Mesothelial cell of epicardium (in vitro differentiated cells): ENCODE data around the gene LYSMD3. TPM values are rescaled to one million over a fixed set of nuclear protein-coding genes. Genes with fewer than 3 reads are reported as not detected.
"Not testable (repeated sequence)": the region's sequence is repeated elsewhere in the genome, so short reads cannot be mapped to it uniquely, and the experiment has no call there.

ENCODE experiments used
- DNase-seq, 2 experiments: peaks; one replicate each; pipeline ENCODE4 v3.0.0; 2021; ENCODE audit warnings: low spot score in 2 of 2; ENCODE audit not compliant: unreplicated experiment in 2 of 2
- H3K27ac Mint-ChIP-seq: 2 replicates; pipeline ENCODE4 v1.8.0; 2021; ENCODE audit warnings: mixed read lengths
- H3K27me3 Mint-ChIP-seq: 2 replicates; pipeline ENCODE4 v1.8.0; 2021; ENCODE audit warnings: low read depth, mixed read lengths
- H3K36me3 Mint-ChIP-seq: 2 replicates; pipeline ENCODE4 v1.8.0; 2021; ENCODE audit warnings: mixed read lengths
- H3K4me1 Mint-ChIP-seq: 2 replicates; pipeline ENCODE4 v1.8.0; 2021; ENCODE audit warnings: mixed read lengths
- H3K4me3 Mint-ChIP-seq: 2 replicates; pipeline ENCODE4 v1.8.0; 2021; ENCODE audit warnings: mild to moderate bottlenecking, moderate library complexity, mixed read lengths
- H3K9me3 Mint-ChIP-seq: 2 replicates; pipeline ENCODE4 v1.8.0; 2021; ENCODE audit warnings: mixed read lengths
- CTCF ChIP-seq: fragments of 200-600 bp; sonication (generic); IDR thresholded peaks from one replicate; pipeline ENCODE4 v1.5.0; 2021; ENCODE audit warnings: antibody characterized with exemption; ENCODE audit not compliant: unreplicated experiment
- total RNA-seq: library from RNA; stranded (reverse); gene quantifications from 3 replicates; pipeline ENCODE4 v1.2.1, GENCODE V29; 2021

The LYSMD3 gene
- 14.5 to 16.8 TPM (median 14.8 TPM) in 3 replicates for total RNA-seq

- no peak for TF ChIP-seq CTCF
- H3K4me1 Mint-ChIP-seq: peaks cover 21% of the 10 kb centered on the region
- peaks cover 22% of the 10 kb centered on the region for H3K27me3 Mint-ChIP-seq
- peak within 1 kb of the TSS; percentile 99 for H3K4me3 Mint-ChIP-seq
- peak; percentile 89 to 95 for DNase-seq
- no peaks in the 10 kb centered on the region for H3K9me3 Mint-ChIP-seq
- H3K27ac Mint-ChIP-seq: peak within 1 kb of the TSS; percentile 97
- H3K36me3 Mint-ChIP-seq: peaks cover 4% of the 10 kb centered on the region
These were observed at the start of gene LYSMD3 for GRCh38 chr5:90529194-90529938. LYSMD3 (minus strand) TSS chr5:90529584; CDS start chr5:90525289, 4,295 bp downstream.

GRCh38 chr5:90576566-90576965 is 47.2 kb upstream of the LYSMD3 start:
- not testable (repeated sequence) for H3K4me1 Mint-ChIP-seq, H3K4me3 Mint-ChIP-seq, H3K27me3 Mint-ChIP-seq, H3K36me3 Mint-ChIP-seq, DNase-seq, H3K27ac Mint-ChIP-seq
- peaks cover 39% of the 10 kb centered on the region for H3K9me3 Mint-ChIP-seq

GRCh38 chr5:90575712-90576111 is 46.3 kb upstream of the LYSMD3 start:
- no peak for TF ChIP-seq CTCF
- no peaks in the 10 kb centered on the region for H3K4me1 Mint-ChIP-seq
- DNase-seq: no peak
- no peak overlapping the region for H3K27ac Mint-ChIP-seq
- H3K27me3 Mint-ChIP-seq: no peaks in the 10 kb centered on the region
- peaks cover 11% of the 10 kb centered on the region for H3K36me3 Mint-ChIP-seq
- no peak overlapping the region for H3K4me3 Mint-ChIP-seq
- peaks cover 40% of the 10 kb centered on the region for H3K9me3 Mint-ChIP-seq

- H3K27ac Mint-ChIP-seq: no peak overlapping the region
- no peak for DNase-seq
- no peak overlapping the region for H3K4me3 Mint-ChIP-seq
- H3K4me1 Mint-ChIP-seq: no peaks in the 10 kb centered on the region
- no peaks in the 10 kb centered on the region for H3K27me3 Mint-ChIP-seq
- H3K9me3 Mint-ChIP-seq: peaks cover 43% of the 10 kb centered on the region
- peaks cover 17% of the 10 kb centered on the region for H3K36me3 Mint-ChIP-seq
- TF ChIP-seq CTCF: no peak
These were observed 41.9 kb upstream of the LYSMD3 start for GRCh38 chr5:90571147-90571773.

GRCh38 chr5:90570034-90570433 is 40.6 kb upstream of the LYSMD3 start:
- H3K9me3 Mint-ChIP-seq: peaks cover 43% of the 10 kb centered on the region
- H3K27me3 Mint-ChIP-seq: no peaks in the 10 kb centered on the region
- no peaks in the 10 kb centered on the region for H3K4me1 Mint-ChIP-seq
- H3K27ac Mint-ChIP-seq: no peak overlapping the region
- no peak overlapping the region for H3K4me3 Mint-ChIP-seq
- no peak for TF ChIP-seq CTCF
- H3K36me3 Mint-ChIP-seq: peaks cover 17% of the 10 kb centered on the region
- DNase-seq: no peak

GRCh38 chr5:90569084-90569483 is 39.7 kb upstream of the LYSMD3 start:
- no peak for TF ChIP-seq CTCF
- Mint-ChIP-seq H3K36me3 (peaks cover 17% of the 10 kb centered on the region), H3K4me3 (no peak overlapping the region), H3K4me1 (no peaks in the 10 kb centered on the region), H3K27me3 (no peaks in the 10 kb centered on the region), H3K9me3 (peaks cover 42% of the 10 kb centered on the region), H3K27ac (no peak overlapping the region)
- DNase-seq: no peak
